H1 (cell line): ENCODE measurements around the gene SLC25A21. TPM values are rescaled to one million over a fixed set of nuclear protein-coding genes. Genes with fewer than 3 reads are reported as not detected.

ENCODE experiments used
- CTCF ChIA-PET: fragments of 300-600 bp; sonication (Branson Sonifier 250); formaldehyde crosslinking; loops from one replicate; lab custom pipeline; 2021; ENCODE audit not compliant: partially characterized antibody; lab: Charles Lee
- POLR2A ChIA-PET: fragments of 300-600 bp; sonication (Branson Sonifier 250); formaldehyde crosslinking; loops from one replicate; lab custom pipeline; 2021; ENCODE audit warnings: inconsistent platforms; ENCODE audit not compliant: partially characterized antibody; lab: Charles Lee
- DNase-seq, 2 experiments: peaks; one replicate each; pipeline versions ENCODE4 v3.0.0 to v3.0.0-alpha.2; 2010 to 2022; ENCODE audit warnings: low spot score in 2 of 2, low read depth in 1 of 2, mixed read lengths in 1 of 2
- FAIRE-seq: peaks from 2 replicates; lab custom pipeline; 2011; peaks lifted over from hg19 to GRCh38; lab: Jason Lieb, UNC
- H2AFZ ChIP-seq: 2 replicates; pipeline ENCODE4 v1.8.1; 2012; ENCODE audit warnings: low read length, inconsistent platforms
- H2AK5ac ChIP-seq: 2 replicates; pipeline ENCODE4 v1.6.1; 2013; ENCODE audit warnings: low read depth, low read length
- H2BK120ac ChIP-seq: replicated peaks from 2 replicates; pipeline ENCODE3; 2013; ENCODE audit warnings: low read depth, low read length, inconsistent platforms
- H2BK12ac ChIP-seq: 2 replicates; pipeline ENCODE4 v1.6.1; 2013; ENCODE audit warnings: low read depth, low read length
- H2BK15ac ChIP-seq: 2 replicates; pipeline ENCODE4 v1.6.1; 2013; ENCODE audit warnings: low read length
- H2BK20ac ChIP-seq: 2 replicates; pipeline ENCODE4 v1.6.1; 2013; ENCODE audit warnings: low read length
- H2BK5ac ChIP-seq: 2 replicates; pipeline ENCODE4 v1.6.1; 2013; ENCODE audit warnings: low read depth, low read length
- H3K14ac ChIP-seq: 2 replicates; pipeline ENCODE4 v1.6.1; 2013; ENCODE audit warnings: inconsistent platforms; ENCODE audit not compliant: insufficient read length
- H3K18ac ChIP-seq: 2 replicates; pipeline ENCODE4 v1.6.1; 2013; ENCODE audit warnings: low read length; ENCODE audit errors: extremely low read depth
- H3K23ac ChIP-seq: 2 replicates; pipeline ENCODE4 v1.6.1; 2013; ENCODE audit warnings: inconsistent platforms; ENCODE audit not compliant: insufficient read length
- H3K23me2 ChIP-seq: 2 replicates; pipeline ENCODE4 v1.6.1; 2013; ENCODE audit warnings: low read depth, low read length
- H3K27ac ChIP-seq: 2 replicates; pipeline ENCODE4 v1.6.1; 2011; ENCODE audit warnings: low read depth, low read length, inconsistent platforms
- H3K27me3 ChIP-seq, 4 experiments: replicated peaks in 1 of 4; 1 replicate in 1 of 4; 2 replicates in 3 of 4; pipeline versions ENCODE4 v1.6.1 to v1.8.1; 2011 to 2013; ENCODE audit warnings: low read length in 3 of 4, mild to moderate bottlenecking in 3 of 4, inconsistent platforms in 2 of 4, mixed read lengths in 2 of 4, moderate library complexity in 1 of 4; ENCODE audit not compliant: control insufficient read depth in 3 of 4, insufficient read depth in 3 of 4; ENCODE audit errors: extremely low read depth in 1 of 4
- H3K36me3 ChIP-seq, 4 experiments: 2 replicates each; pipeline versions ENCODE4 v1.6.1 to v1.8.1; 2011 to 2013; ENCODE audit warnings: mild to moderate bottlenecking in 4 of 4, low read length in 3 of 4, moderate library complexity in 2 of 4, control low read depth in 1 of 4, inconsistent platforms in 1 of 4; ENCODE audit not compliant: insufficient read depth in 4 of 4, control insufficient read depth in 2 of 4
- H3K4ac ChIP-seq: replicated peaks from 2 replicates; pipeline ENCODE3; 2013; ENCODE audit warnings: low read length, low read depth, mixed read lengths, inconsistent platforms; ENCODE audit not compliant: insufficient read length
- H3K4me1 ChIP-seq, 4 experiments: replicated peaks in 1 of 4; 1 replicate in 1 of 4; 2 replicates in 3 of 4; pipeline versions ENCODE4 v1.6.1 to v1.8.1; 2011 to 2013; ENCODE audit warnings: low read length in 3 of 4, inconsistent platforms in 2 of 4, mixed read lengths in 1 of 4; ENCODE audit not compliant: insufficient read depth in 4 of 4, control insufficient read depth in 3 of 4
- H3K4me2 ChIP-seq, 2 experiments: 2 replicates each; pipeline versions ENCODE4 v1.6.1 to v1.8.1; 2011 to 2013; ENCODE audit warnings: low read depth in 2 of 2, low read length in 2 of 2, control low read depth in 1 of 2, inconsistent platforms in 1 of 2, mild to moderate bottlenecking in 1 of 2; ENCODE audit not compliant: insufficient read depth in 1 of 2
- H3K4me3 ChIP-seq, 4 experiments: fragments of 200-600, 300-600 bp in 1 of 4; sonication (generic), shearing (Covaris generic), sonication (Bioruptor Twin) in 1 of 4; 2 replicates each; pipeline versions ENCODE4 v1.5.1 to v1.8.1; 2011 to 2016; ENCODE audit warnings: low read length in 4 of 4, low read depth in 3 of 4, control low read depth in 2 of 4, inconsistent platforms in 2 of 4, mild to moderate bottlenecking in 2 of 4, mixed read lengths in 1 of 4, moderate library complexity in 1 of 4; ENCODE audit not compliant: insufficient read depth in 2 of 4; ENCODE audit errors: extremely low read depth in 1 of 4
- H3K56ac ChIP-seq: replicated peaks from 2 replicates; pipeline ENCODE3; 2013; ENCODE audit warnings: low read depth, mild to moderate bottlenecking, mixed read lengths, low read length, inconsistent platforms; ENCODE audit not compliant: insufficient read length
- H3K79me1 ChIP-seq: 2 replicates; pipeline ENCODE4 v1.6.1; 2013; ENCODE audit warnings: low read depth, low read length, control low read depth
- H3K79me2 ChIP-seq, 2 experiments: 2 replicates each; pipeline versions ENCODE4 v1.6.1 to v1.8.1; 2012 to 2013; ENCODE audit warnings: low read length in 2 of 2, mild to moderate bottlenecking in 2 of 2, inconsistent platforms in 1 of 2; ENCODE audit not compliant: insufficient read depth in 2 of 2, control insufficient read depth in 1 of 2
- H3K9ac ChIP-seq, 4 experiments: replicated peaks in 1 of 4; 1 replicate in 1 of 4; 2 replicates in 3 of 4; pipeline versions ENCODE4 v1.6.1 to v1.8.1; 2011 to 2013; ENCODE audit warnings: low read depth in 3 of 4, low read length in 3 of 4, control low read depth in 2 of 4, mild to moderate bottlenecking in 2 of 4, moderate library complexity in 2 of 4, inconsistent platforms in 1 of 4; ENCODE audit errors: extremely low read depth in 1 of 4
- H3K9me3 ChIP-seq, 2 experiments: 2 replicates each; pipeline versions ENCODE4 v1.6.1 to v1.8.1; 2012 to 2013; ENCODE audit warnings: mild to moderate bottlenecking in 2 of 2, moderate library complexity in 2 of 2, control low read depth in 1 of 2, inconsistent platforms in 1 of 2, low read depth in 1 of 2, low read length in 1 of 2, mixed read lengths in 1 of 2; ENCODE audit not compliant: insufficient read depth in 2 of 2
- H4K20me1 ChIP-seq, 2 experiments: replicated peaks in 1 of 2; 2 replicates each; pipeline versions ENCODE3 to v1.8.1; 2011 to 2013; ENCODE audit warnings: inconsistent platforms in 2 of 2, low read length in 2 of 2, mild to moderate bottlenecking in 1 of 2; ENCODE audit not compliant: insufficient read depth in 2 of 2, control insufficient read depth in 1 of 2
- H4K5ac ChIP-seq: 2 replicates; pipeline ENCODE4 v1.6.1; 2013; ENCODE audit warnings: low read length, low read depth, mixed read lengths, inconsistent platforms; ENCODE audit not compliant: insufficient read length
- H4K8ac ChIP-seq: 2 replicates; pipeline ENCODE4 v1.8.0; 2013; ENCODE audit warnings: mild to moderate bottlenecking, moderate library complexity, low read length, inconsistent platforms; ENCODE audit not compliant: insufficient read depth; ENCODE audit errors: extremely low read depth
- H4K91ac ChIP-seq: replicated peaks from 2 replicates; pipeline ENCODE3; 2013; ENCODE audit warnings: low read length, mixed read lengths, inconsistent platforms; ENCODE audit not compliant: insufficient read length
- EZH2 ChIP-seq: fragments of 200-600 bp; sonication (generic); IDR thresholded peaks from 2 replicates; pipeline ENCODE4 v1.7.1; 2012; ENCODE audit warnings: low read depth, mild to moderate bottlenecking, moderate library complexity, low read length, inconsistent platforms; ENCODE audit not compliant: severe bottlenecking
- HDAC6 ChIP-seq: IDR thresholded peaks from one replicate; pipeline ENCODE4 v1.7.1; 2012; ENCODE audit warnings: low read depth, mild to moderate bottlenecking, inconsistent platforms, low read length, moderate library complexity
- MAFK ChIP-seq: IDR thresholded peaks from 2 replicates; pipeline ENCODE4 v1.6.1; 2012; ENCODE audit warnings: low read depth, mild to moderate bottlenecking, improper control_type of control experiment, low read length
- NANOG ChIP-seq: IDR thresholded peaks from 2 replicates; pipeline ENCODE4 v1.6.1; 2011; ENCODE audit warnings: low read length, low read depth, mild to moderate bottlenecking, inconsistent platforms; ENCODE audit not compliant: insufficient read depth, poor library complexity, severe bottlenecking
- NRF1 ChIP-seq: IDR thresholded peaks from 2 replicates; pipeline ENCODE4 v1.6.1; 2011; ENCODE audit warnings: mild to moderate bottlenecking, low read depth, low read length, improper control_type of control experiment
- RAD21 ChIP-seq, 2 experiments: IDR thresholded peaks in 1 of 2; conservative IDR thresholded peaks in 1 of 2; 2 replicates each; pipeline ENCODE4 v1.6.1; 2011; ENCODE audit warnings: low read depth in 2 of 2, low read length in 2 of 2, improper control_type of control experiment in 1 of 2, inconsistent platforms in 1 of 2, mild to moderate bottlenecking in 1 of 2, moderate library complexity in 1 of 2
- RFX5 ChIP-seq: IDR thresholded peaks from 2 replicates; pipeline ENCODE4 v1.6.1; 2011; ENCODE audit warnings: low read depth, low read length, improper control_type of control experiment, borderline replicate concordance
- SIRT6 ChIP-seq: IDR thresholded peaks from one replicate; pipeline ENCODE4 v1.7.1; 2012; ENCODE audit warnings: low read length, inconsistent platforms
- SIX5 ChIP-seq: IDR thresholded peaks from 2 replicates; pipeline ENCODE4 v1.6.1; 2011; ENCODE audit warnings: mild to moderate bottlenecking, low read depth, low read length
- TAF1 ChIP-seq: IDR thresholded peaks from 2 replicates; pipeline ENCODE4 v1.6.1; 2011; ENCODE audit warnings: mild to moderate bottlenecking, low read depth, low read length
- USF2 ChIP-seq: IDR thresholded peaks from 2 replicates; pipeline ENCODE4 v1.6.1; 2011; ENCODE audit warnings: low read length, improper control_type of control experiment
- WGBS, 2 experiments: shearing (Covaris generic) in 1 of 2; methylation state at CpG; one replicate each; pipeline versions ENCODE4 v1.1.6 to v1.1.7; 2013 to 2015; ENCODE audit warnings: low lambda C conversion rate in 2 of 2, mixed read lengths in 2 of 2, inconsistent platforms in 1 of 2, low coverage in 1 of 2, missing lambda C conversion rate in 1 of 2; ENCODE audit not compliant: insufficient replicate concordance in 2 of 2, insufficient coverage in 1 of 2, insufficient read length in 1 of 2; ENCODE audit errors: extremely low coverage in 1 of 2, missing lambda C conversion rate in 1 of 2; 5-methylcytosine and 5-hydroxymethylcytosine counted together
- polyA plus RNA-seq, 7 experiments: library from polyadenylated mRNA; depleted of rRNA in 3 of 7; stranded (reverse) in 5 of 7; unstranded in 2 of 7; fragments of >200 nt in 5 of 7; fragments of 200-250 nt in 2 of 7; gene quantifications; 1 replicate in 5 of 7; 2 replicates in 1 of 7; 4 replicates in 1 of 7; pipeline versions ENCODE4 v1.2.1 to v1.2.3, GENCODE V29; 2011 to 2013; ENCODE audit warnings: missing spikeins in 2 of 7, mixed read lengths in 2 of 7
- total RNA-seq: library from RNA; stranded (reverse); fragmentation: NEBNext Ultra II Directional; extraction: Animal tissue kit (Norgen Biotek cat#: 25700); gene quantifications from 2 replicates; pipeline ENCODE4 v1.2.1, GENCODE V29; 2021

Gene SLC25A21
- total and polyA plus RNA-seq, 2 of the 8 experiments (the other 6 are each of a cell fraction or from before 2014, with no cell fraction given): 6.9 to 15.7 TPM

GRCh38 chr14:37202265-37202664, 29.9 kb upstream of the SLC25A21 start:
- Histone ChIP-seq H3K23me2 (peaks cover 3% of the 10 kb centered on the region; the same call in 1 of the 2 replicates), H3K4me1 (peaks cover 0 to 3% (median 0%) of the 10 kb centered on the region in 4 experiments; a peak in 1 of 7 replicates), H2AK5ac (no peak overlapping the region), H3K23ac (no peak overlapping the region), H2BK20ac (no peak overlapping the region), H4K8ac (no peak overlapping the region), H3K14ac (no peak overlapping the region), H3K79me2 (peaks cover 0 to 70% of the 10 kb centered on the region in 2 experiments; a peak in 3 of 4 replicates), H3K18ac (no peak overlapping the region), H3K9ac (no peak overlapping the region), H3K9me3 (peaks cover 15 to 20% of the 10 kb centered on the region in 2 experiments), H2BK120ac (no peak overlapping the region), H3K36me3 (no peaks in the 10 kb centered on the region), H4K91ac (no peak overlapping the region), H3K56ac (no peak overlapping the region), H3K27ac (no peak overlapping the region), H3K4ac (no peak overlapping the region), H2BK15ac (no peak overlapping the region), H3K79me1 (no peaks in the 10 kb centered on the region), H3K4me2 (no peak overlapping the region), H3K27me3 (no peaks in the 10 kb centered on the region), H4K20me1 (peaks cover 0 to 2% of the 10 kb centered on the region in 2 experiments), H2BK5ac (no peak overlapping the region), H3K4me3 (no peak overlapping the region), H2AFZ (no peak overlapping the region), H2BK12ac (no peak overlapping the region), H4K5ac (no peak overlapping the region)
- ChIA-PET POLR2A (interaction anchor here (1.2 to 1.4 kb wide), 2 partner anchors 8 to 30 kb away, joined by 3 to 5 read pairs; partner anchors contain the start of gene SLC25A21), CTCF (interaction anchor here (0.6 to 1.7 kb wide), 4 partner anchors 12 to 37 kb away, joined by 3 to 6 read pairs (median 3); no protein-coding TSS in a partner anchor)
- FAIRE-seq (no peak), DNase-seq (no peak)
- WGBS, 2 experiments: 88% methylated on average over 2 of the region's 2 CpGs; no CpG with 5 or more reads in 1 of the 2 experiments
- no peak for TF ChIP-seq MAFK
- no peak for TF ChIP-seq RFX5
- no peak for TF ChIP-seq SIX5
- no peak for TF ChIP-seq HDAC6
- no peak for TF ChIP-seq RAD21 (IDR thresholded peaks at IDR 0.05 in 1 of 2, conservative IDR thresholded peaks at IDR 0.05 in 1 of 2; ENCODE audit: low read depth in 2 of 2, low read length in 2 of 2)
- no peak for TF ChIP-seq TAF1
- TF ChIP-seq NRF1: no peak
- no peak for TF ChIP-seq SIRT6
- TF ChIP-seq EZH2: no peak
- no peak for TF ChIP-seq USF2
- TF ChIP-seq NANOG: no peak
